HepG2 (cell line): ENCODE data around the gene NEU4. TPM values are rescaled to one million over a fixed set of nuclear protein-coding genes. Genes with fewer than 3 reads are reported as not detected.

ENCODE experiments used
- BRF2 ChIP-seq: sonication (generic); formaldehyde crosslinking; IDR thresholded peaks from 2 replicates; pipeline ENCODE4 v1.8.1; 2022; ENCODE audit warnings: mild to moderate bottlenecking, missing genetic modification reagents
- HNRNPUL1 ChIP-seq: fragments of 200-400 bp; formaldehyde crosslinking; IDR thresholded peaks from 2 replicates; pipeline ENCODE4 v1.6.1; 2017; ENCODE audit warnings: low read depth, mild to moderate bottlenecking, low read length, moderate library complexity
- IRF2 ChIP-seq: IDR thresholded peaks from 2 replicates; pipeline ENCODE4 v1.6.1; 2018; ENCODE audit warnings: missing genetic modification reagents, missing compliant biosample characterization
- KDM6A ChIP-seq: IDR thresholded peaks from 2 replicates; pipeline ENCODE4 v1.6.1; 2016; ENCODE audit warnings: low read depth
- KLF11 ChIP-seq: IDR thresholded peaks from 2 replicates; pipeline ENCODE4 v1.6.1; 2016; ENCODE audit warnings: missing compliant biosample characterization
- NONO ChIP-seq, 2 experiments: fragments of 450-650 bp in 1 of 2; sonication (generic) in 1 of 2; formaldehyde crosslinking in 1 of 2; IDR thresholded peaks in 1 of 2; conservative IDR thresholded peaks in 1 of 2; 2 replicates each; pipeline versions ENCODE4 v1.6.1 to v1.8.0; 2017 to 2022; ENCODE audit warnings: mild to moderate bottlenecking in 1 of 2, missing genetic modification reagents in 1 of 2, moderate library complexity in 1 of 2
- PLRG1 ChIP-seq: fragments of 450-650 bp; conservative IDR thresholded peaks from 2 replicates; pipeline ENCODE4 v1.6.1; 2016
- SP5 ChIP-seq: IDR thresholded peaks from 2 replicates; pipeline ENCODE4 v1.6.1; 2016; ENCODE audit warnings: low read depth, borderline replicate concordance
- TFE3 ChIP-seq: IDR thresholded peaks from 2 replicates; pipeline ENCODE4 v1.6.1; 2016
- THAP8 ChIP-seq: sonication (generic); formaldehyde crosslinking; IDR thresholded peaks from 2 replicates; pipeline ENCODE4 v1.5.1; 2020; ENCODE audit warnings: missing genetic modification reagents, mild to moderate bottlenecking, borderline replicate concordance
- WIZ ChIP-seq: sonication (generic); formaldehyde crosslinking; IDR thresholded peaks from 2 replicates; pipeline ENCODE4 v1.5.1; 2020; ENCODE audit warnings: mild to moderate bottlenecking, missing genetic modification reagents
- ZNF513 ChIP-seq: sonication (generic); formaldehyde crosslinking; conservative IDR thresholded peaks from 2 replicates; pipeline ENCODE4 v1.5.0; 2020; ENCODE audit warnings: missing genetic modification reagents
- ZNF572 ChIP-seq: sonication (generic); formaldehyde crosslinking; IDR thresholded peaks from 2 replicates; pipeline ENCODE4 v1.5.1; 2020; ENCODE audit warnings: mild to moderate bottlenecking, missing genetic modification reagents
- ZSCAN30 ChIP-seq: sonication (generic); formaldehyde crosslinking; IDR thresholded peaks from 2 replicates; pipeline ENCODE4 v1.5.0; 2020; ENCODE audit warnings: mild to moderate bottlenecking, missing genetic modification reagents
- polyA plus RNA-seq, 8 experiments: library from polyadenylated mRNA; depleted of rRNA in 3 of 8; stranded (reverse) in 7 of 8; unstranded in 1 of 8; fragments of >200 nt; fragmentation: Illumina TruSeq in 4 of 8; extraction: Trizol in 4 of 8; gene quantifications; 2 replicates each; pipeline versions ENCODE4 v1.2.1 to v1.2.3, GENCODE V29; 2011 to 2016; ENCODE audit warnings: low read depth in 4 of 8, missing spikeins in 1 of 8, mixed read lengths in 1 of 8; ENCODE audit not compliant: insufficient read depth in 1 of 8
- total RNA-seq, 5 experiments: library from RNA; depleted of rRNA; stranded (reverse); fragments of >200 nt; fragmentation: Illumina TruSeq; extraction: Trizol; gene quantifications; 2 replicates each; pipeline ENCODE4 v1.2.3, GENCODE V29; 2016; ENCODE audit warnings: low read depth in 1 of 5
- TF ChIP-seq, protein P1 (sequence below): sonication (generic); formaldehyde crosslinking; IDR thresholded peaks from 2 replicates; pipeline ENCODE4 v1.8.0; 2022; ENCODE audit warnings: low read depth, missing genetic modification reagents
- TF ChIP-seq, protein P2 (sequence below): sonication (generic); formaldehyde crosslinking; IDR thresholded peaks from 2 replicates; pipeline ENCODE4 v1.4.0; 2020; ENCODE audit warnings: missing genetic modification reagents, borderline replicate concordance

The NEU4 gene
- total and polyA plus RNA-seq, 2 of the 13 experiments (the other 11 are each of a cell fraction or from before 2014, with no cell fraction given), result 53.5 to 107 TPM

DNA sequence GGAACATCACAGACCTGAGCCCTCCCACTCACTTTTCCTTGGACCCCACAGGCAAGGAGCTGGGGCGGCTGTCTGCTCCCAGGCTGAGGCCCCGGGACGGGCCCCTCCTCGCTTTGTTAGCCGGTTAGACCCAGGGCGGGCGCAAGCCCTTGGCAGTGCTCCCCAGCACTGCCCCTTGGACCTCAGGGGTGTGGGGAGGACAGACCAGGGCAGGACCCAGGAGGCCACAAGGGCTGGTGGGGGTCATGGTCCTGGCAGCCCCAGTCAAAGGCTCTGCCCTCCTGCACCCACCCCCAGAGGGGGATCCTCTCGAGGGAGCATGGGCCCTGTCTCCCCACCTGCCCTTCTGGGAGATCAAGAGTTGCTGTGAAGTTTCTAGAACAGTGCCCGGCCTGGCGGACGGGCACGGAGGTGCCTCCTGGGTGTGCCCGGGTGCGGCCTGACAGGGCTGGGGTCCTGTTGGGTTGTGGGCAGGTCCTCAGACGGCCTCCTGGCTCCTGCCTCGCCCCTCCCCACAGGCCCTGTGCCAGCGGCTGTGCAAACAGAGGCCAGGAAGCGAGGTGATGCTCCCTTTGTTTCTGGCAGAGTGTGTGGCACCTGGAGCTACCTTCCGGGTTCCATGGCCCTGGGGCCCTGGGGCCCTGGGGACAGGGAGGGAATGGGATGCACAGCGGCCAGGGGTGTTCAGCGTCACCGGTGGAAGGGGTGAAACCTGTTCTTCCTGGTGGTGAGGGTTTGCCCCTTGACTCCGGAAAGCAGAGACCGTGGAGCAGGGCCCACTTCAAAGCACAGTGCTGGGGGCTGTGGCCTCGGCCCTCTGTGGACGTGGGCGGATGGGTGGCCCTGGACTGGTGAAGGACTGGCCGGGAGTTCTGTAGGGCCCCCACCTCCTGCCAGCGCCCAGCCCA is 35.2 kb upstream of the NEU4 start (continued):
- TF ChIP-seq BRF2, result no peak
- TF ChIP-seq TFE3 (CRISPR knock-in tag), result no peak; the same call in 1 of the 2 replicates
- peak; percentile 44; the same call in 1 of the 2 replicates for TF ChIP-seq SP5 (CRISPR knock-in tag)
- TF ChIP-seq KLF11 (CRISPR knock-in tag), result peak; percentile 53; the same call in 1 of the 2 replicates
- no peak for TF ChIP-seq THAP8 (CRISPR knock-in tag)
- TF ChIP-seq, protein P1, sequence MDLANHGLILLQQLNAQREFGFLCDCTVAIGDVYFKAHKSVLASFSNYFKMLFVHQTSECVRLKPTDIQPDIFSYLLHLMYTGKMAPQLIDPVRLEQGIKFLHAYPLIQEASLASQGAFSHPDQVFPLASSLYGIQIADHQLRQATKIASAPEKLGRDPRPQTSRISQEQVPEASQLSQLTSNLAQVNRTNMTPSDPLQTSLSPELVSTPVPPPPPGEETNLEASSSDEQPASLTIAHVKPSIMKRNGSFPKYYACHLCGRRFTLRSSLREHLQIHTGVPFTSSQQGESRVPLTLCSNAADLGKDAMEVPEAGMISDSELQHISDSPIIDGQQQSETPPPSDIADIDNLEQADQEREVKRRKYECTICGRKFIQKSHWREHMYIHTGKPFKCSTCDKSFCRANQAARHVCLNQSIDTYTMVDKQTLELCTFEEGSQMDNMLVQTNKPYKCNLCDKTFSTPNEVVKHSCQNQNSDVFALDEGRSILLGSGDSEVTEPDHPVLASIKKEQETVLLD (CRISPR knock-in tag), result peak; percentile 44; the same call in 1 of the 2 replicates
- no peak; the same call in 1 of the 2 replicates for TF ChIP-seq IRF2
- TF ChIP-seq, protein P2, sequence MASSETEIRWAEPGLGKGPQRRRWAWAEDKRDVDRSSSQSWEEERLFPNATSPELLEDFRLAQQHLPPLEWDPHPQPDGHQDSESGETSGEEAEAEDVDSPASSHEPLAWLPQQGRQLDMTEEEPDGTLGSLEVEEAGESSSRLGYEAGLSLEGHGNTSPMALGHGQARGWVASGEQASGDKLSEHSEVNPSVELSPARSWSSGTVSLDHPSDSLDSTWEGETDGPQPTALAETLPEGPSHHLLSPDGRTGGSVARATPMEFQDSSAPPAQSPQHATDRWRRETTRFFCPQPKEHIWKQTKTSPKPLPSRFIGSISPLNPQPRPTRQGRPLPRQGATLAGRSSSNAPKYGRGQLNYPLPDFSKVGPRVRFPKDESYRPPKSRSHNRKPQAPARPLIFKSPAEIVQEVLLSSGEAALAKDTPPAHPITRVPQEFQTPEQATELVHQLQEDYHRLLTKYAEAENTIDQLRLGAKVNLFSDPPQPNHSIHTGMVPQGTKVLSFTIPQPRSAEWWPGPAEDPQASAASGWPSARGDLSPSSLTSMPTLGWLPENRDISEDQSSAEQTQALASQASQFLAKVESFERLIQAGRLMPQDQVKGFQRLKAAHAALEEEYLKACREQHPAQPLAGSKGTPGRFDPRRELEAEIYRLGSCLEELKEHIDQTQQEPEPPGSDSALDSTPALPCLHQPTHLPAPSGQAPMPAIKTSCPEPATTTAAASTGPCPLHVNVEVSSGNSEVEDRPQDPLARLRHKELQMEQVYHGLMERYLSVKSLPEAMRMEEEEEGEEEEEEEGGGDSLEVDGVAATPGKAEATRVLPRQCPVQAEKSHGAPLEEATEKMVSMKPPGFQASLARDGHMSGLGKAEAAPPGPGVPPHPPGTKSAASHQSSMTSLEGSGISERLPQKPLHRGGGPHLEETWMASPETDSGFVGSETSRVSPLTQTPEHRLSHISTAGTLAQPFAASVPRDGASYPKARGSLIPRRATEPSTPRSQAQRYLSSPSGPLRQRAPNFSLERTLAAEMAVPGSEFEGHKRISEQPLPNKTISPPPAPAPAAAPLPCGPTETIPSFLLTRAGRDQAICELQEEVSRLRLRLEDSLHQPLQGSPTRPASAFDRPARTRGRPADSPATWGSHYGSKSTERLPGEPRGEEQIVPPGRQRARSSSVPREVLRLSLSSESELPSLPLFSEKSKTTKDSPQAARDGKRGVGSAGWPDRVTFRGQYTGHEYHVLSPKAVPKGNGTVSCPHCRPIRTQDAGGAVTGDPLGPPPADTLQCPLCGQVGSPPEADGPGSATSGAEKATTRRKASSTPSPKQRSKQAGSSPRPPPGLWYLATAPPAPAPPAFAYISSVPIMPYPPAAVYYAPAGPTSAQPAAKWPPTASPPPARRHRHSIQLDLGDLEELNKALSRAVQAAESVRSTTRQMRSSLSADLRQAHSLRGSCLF (CRISPR knock-in tag), result no peak
- peak; percentile 34 for TF ChIP-seq KDM6A (CRISPR knock-in tag)
- no peak for TF ChIP-seq ZNF572 (CRISPR knock-in tag)
- no peak for TF ChIP-seq ZSCAN30
- no peak for TF ChIP-seq PLRG1
- no peak for TF ChIP-seq NONO (IDR thresholded peaks at IDR 0.05)
- TF ChIP-seq NONO (CRISPR knock-in tag; conservative IDR thresholded peaks at IDR 0.05), result no peak; the same call in 1 of the 2 replicates
- no peak for TF ChIP-seq ZNF513 (CRISPR knock-in tag)
- no peak for TF ChIP-seq WIZ (CRISPR knock-in tag)
- no peak for TF ChIP-seq HNRNPUL1
